K562 (cell line): ENCODE data around the gene RTP5. TPM values are rescaled to one million over a fixed set of nuclear protein-coding genes. Genes with fewer than 3 reads are reported as not detected.
A peak's percentile ranks its signal among the peaks of the same experiment; 100 is the strongest.

Experiments used
- AFF4 ChIP-seq: sonication (generic); formaldehyde crosslinking; IDR thresholded peaks from 2 replicates; pipeline ENCODE4 v1.8.0; 2023; ENCODE audit warnings: mild to moderate bottlenecking, missing genetic modification reagents
- CBFB ChIP-seq: sonication (generic); formaldehyde crosslinking; IDR thresholded peaks from 2 replicates; pipeline ENCODE4 v1.4.0; 2020; ENCODE audit warnings: mild to moderate bottlenecking, missing genetic modification reagents
- CTBP1 ChIP-seq: fragments of 450-650 bp; IDR thresholded peaks from 2 replicates; pipeline ENCODE4 v1.6.1; 2016; ENCODE audit warnings: borderline replicate concordance
- FOXO4 ChIP-seq: fragments of 450-650 bp; formaldehyde crosslinking; IDR thresholded peaks from 2 replicates; pipeline ENCODE4 v1.4.0; 2020; ENCODE audit warnings: mild to moderate bottlenecking, moderate library complexity
- HDAC8 ChIP-seq: fragments of 450-650 bp; IDR thresholded peaks from 2 replicates; pipeline ENCODE4 v1.6.1; 2016; ENCODE audit warnings: mild to moderate bottlenecking, missing genetic modification characterization, moderate library complexity, missing compliant biosample characterization
- HLTF ChIP-seq: fragments of 450-650 bp; IDR thresholded peaks from 2 replicates; pipeline ENCODE4 v1.6.1; 2016
- MAFF ChIP-seq: IDR thresholded peaks from 2 replicates; pipeline ENCODE4 v1.6.1; 2012; ENCODE audit warnings: low read length, improper control_type of control experiment
- MCM5 ChIP-seq: fragments of 450-650 bp; IDR thresholded peaks from 2 replicates; pipeline ENCODE4 v1.6.1; 2016; ENCODE audit warnings: low read depth
- MED1 ChIP-seq: sonication (generic); formaldehyde crosslinking; IDR thresholded peaks from 2 replicates; pipeline ENCODE4 v1.8.1; 2023; ENCODE audit warnings: missing genetic modification reagents, borderline replicate concordance
- MEF2D ChIP-seq: conservative IDR thresholded peaks from 2 replicates; pipeline ENCODE4 v1.6.1; 2016; ENCODE audit warnings: low read depth, missing genetic modification characterization, missing compliant biosample characterization
- MTA2 ChIP-seq: fragments of 450-650 bp; IDR thresholded peaks from 2 replicates; pipeline ENCODE4 v1.6.1; 2016; ENCODE audit warnings: low read depth
- NONO ChIP-seq, 2 experiments: fragments of 200-400 bp in 1 of 2; fragments of 450-650 bp in 1 of 2; formaldehyde crosslinking in 1 of 2; IDR thresholded peaks; 2 replicates each; pipeline ENCODE4 v1.6.1; 2017; ENCODE audit warnings: low read depth in 2 of 2, mild to moderate bottlenecking in 2 of 2, moderate library complexity in 2 of 2, low read length in 1 of 2
- POLR2H ChIP-seq: IDR thresholded peaks from 2 replicates; pipeline ENCODE4 v1.6.1; 2016; ENCODE audit warnings: missing genetic modification characterization, low read depth, mild to moderate bottlenecking, control low read depth, missing compliant biosample characterization, moderate library complexity
- PTTG1 ChIP-seq: fragments of 450-650 bp; IDR thresholded peaks from 2 replicates; pipeline ENCODE4 v1.6.1; 2016; ENCODE audit warnings: low read depth, mild to moderate bottlenecking, missing genetic modification characterization, missing compliant biosample characterization
- RUNX1 ChIP-seq: sonication (generic); IDR thresholded peaks from 2 replicates; pipeline ENCODE4 v1.6.1; 2016; ENCODE audit warnings: antibody characterized with exemption, low read depth
- SAFB ChIP-seq: fragments of 200-400 bp; formaldehyde crosslinking; IDR thresholded peaks from 2 replicates; pipeline ENCODE4 v1.6.1; 2017; ENCODE audit warnings: low read depth, low read length, borderline replicate concordance
- TRIM28 ChIP-seq: fragments of 450-650 bp; IDR thresholded peaks from 2 replicates; pipeline ENCODE4 v1.6.1; 2017
- YY1 ChIP-seq, 3 experiments: IDR thresholded peaks; 2 replicates each; pipeline ENCODE4 v1.6.1; 2011; ENCODE audit warnings: low read length in 2 of 3, mild to moderate bottlenecking in 2 of 3, moderate library complexity in 2 of 3, borderline replicate concordance in 1 of 3, control low read depth in 1 of 3, low read depth in 1 of 3; ENCODE audit not compliant: insufficient read depth in 3 of 3, insufficient replicate concordance in 2 of 3, control insufficient read depth in 1 of 3, insufficient read length in 1 of 3; ENCODE audit errors: extremely low read depth in 1 of 3
- ZBTB8A ChIP-seq: fragments of 450-650 bp; IDR thresholded peaks from 2 replicates; pipeline ENCODE4 v1.6.1; 2018; ENCODE audit warnings: mild to moderate bottlenecking, moderate library complexity; ENCODE audit not compliant: partially characterized antibody
- ZNF274 ChIP-seq: IDR thresholded peaks from 2 replicates; pipeline ENCODE4 v1.6.1; 2011; ENCODE audit warnings: low read depth, mild to moderate bottlenecking, low read length, moderate library complexity, borderline replicate concordance
- ZNF561 ChIP-seq: fragments of 450-650 bp; formaldehyde crosslinking; conservative IDR thresholded peaks from 2 replicates; pipeline ENCODE4 v1.4.0; 2020; ENCODE audit warnings: mild to moderate bottlenecking, moderate library complexity
- ZNF584 ChIP-seq: fragments of 200-800 bp; sonication (Bioruptor generic); IDR thresholded peaks from 2 replicates; pipeline ENCODE4 v1.6.1; 2016; ENCODE audit warnings: low read depth, mild to moderate bottlenecking, missing genetic modification characterization, missing compliant biosample characterization
- polyA plus RNA-seq, 8 experiments: library from polyadenylated mRNA; depleted of rRNA in 4 of 8; stranded (reverse) in 5 of 8; unstranded in 3 of 8; fragments of >200 nt; fragmentation: Nextera tagmentation in 2 of 8; fragmentation: Illumina TruSeq in 1 of 8; extraction: Ambion mirVana in 2 of 8; extraction: Trizol in 1 of 8; gene quantifications; 2 replicates each; pipeline versions ENCODE4 v1.2.1 to v1.2.3, GENCODE V29; 2011 to 2014; ENCODE audit warnings: inconsistent platforms in 1 of 8, missing spikeins in 1 of 8
- total RNA-seq, 7 experiments: library from RNA; depleted of rRNA in 6 of 7; stranded (reverse); fragments of >200 nt in 6 of 7; fragmentation: Illumina TruSeq in 2 of 7; extraction: Trizol in 2 of 7; gene quantifications; 2 replicates each; pipeline versions ENCODE4 v1.2.1 to v1.2.3, GENCODE V29; 2011 to 2021; ENCODE audit warnings: low replicate concordance in 1 of 7
- TF ChIP-seq, protein P1 (sequence below): sonication (generic); formaldehyde crosslinking; IDR thresholded peaks from 2 replicates; pipeline ENCODE4 v1.8.0; 2022; ENCODE audit warnings: mild to moderate bottlenecking, missing genetic modification reagents

RTP5 gene
- total and polyA plus RNA-seq, 9 of the 15 experiments (the other 6 are each of a cell fraction or from before 2014, with no cell fraction given), result not detected

DNA sequence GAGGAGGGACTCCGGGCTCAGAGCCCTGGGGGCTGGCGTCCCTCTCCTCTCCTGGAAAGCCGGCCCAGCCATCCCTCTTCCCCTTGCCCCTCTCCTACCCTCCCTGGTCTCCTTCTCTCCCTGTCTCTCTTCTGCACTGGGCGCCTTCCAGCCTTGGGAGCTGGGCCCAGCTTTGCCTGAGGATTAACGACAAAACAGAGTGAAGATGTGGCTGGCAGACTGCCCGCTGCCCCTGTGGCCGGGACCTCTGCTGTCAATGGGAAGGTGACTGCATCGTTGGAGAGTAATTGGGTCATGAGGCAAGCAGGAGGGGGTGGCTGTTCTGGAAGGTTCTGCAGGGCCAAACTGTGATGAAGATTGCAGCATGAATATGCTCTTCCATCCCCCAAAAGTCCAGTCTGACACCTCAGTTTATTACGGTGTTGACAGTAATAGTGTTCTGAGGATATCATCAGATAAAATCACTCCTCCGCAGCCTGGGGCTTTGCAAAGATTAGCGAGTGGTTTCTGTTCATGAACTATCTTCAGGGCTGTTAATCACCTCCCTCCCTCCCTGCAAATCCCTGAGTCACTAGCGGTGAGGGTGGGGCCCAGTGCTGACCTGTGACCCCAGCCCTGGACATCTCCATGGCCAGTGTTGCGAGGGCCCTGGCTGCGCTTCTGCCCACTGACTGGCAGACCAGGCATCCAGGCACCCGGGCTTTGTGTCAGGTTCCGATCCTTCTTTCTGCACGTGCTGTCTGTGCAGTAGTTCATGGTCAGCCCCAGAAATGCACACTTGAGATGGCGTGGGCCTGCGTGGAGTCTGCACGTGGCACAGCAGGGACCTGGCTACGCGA lies 23.0 kb downstream of the RTP5 start (continued):
- TF ChIP-seq PTTG1 (tag), result no peak
- no peak for TF ChIP-seq ZNF274
- TF ChIP-seq ZNF584 (CRISPR knock-in tag), result no peak
- TF ChIP-seq POLR2H, result no peak
- TF ChIP-seq MTA2, result peak; percentile 43; the same call in 1 of the 2 replicates
- 0 out of 2 replicates have a peak, but pooled peaks have one; percentile 48 for TF ChIP-seq MEF2D
- no peak for TF ChIP-seq HDAC8 (tag)
- TF ChIP-seq TRIM28, result no peak
- no peak for TF ChIP-seq HLTF
- no peak for TF ChIP-seq MED1 (CRISPR knock-in tag)
- no peak for TF ChIP-seq AFF4 (CRISPR knock-in tag)
- TF ChIP-seq, protein P1, sequence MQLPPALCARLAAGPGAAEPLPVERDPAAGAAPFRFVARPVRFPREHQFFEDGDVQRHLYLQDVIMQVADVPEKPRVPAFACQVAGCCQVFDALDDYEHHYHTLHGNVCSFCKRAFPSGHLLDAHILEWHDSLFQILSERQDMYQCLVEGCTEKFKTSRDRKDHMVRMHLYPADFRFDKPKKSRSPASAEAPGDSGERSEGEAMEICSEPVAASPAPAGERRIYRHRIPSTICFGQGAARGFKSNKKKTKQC, result no peak
- TF ChIP-seq FOXO4 (CRISPR knock-in tag), result no peak
- TF ChIP-seq MAFF, result peak; percentile 57; the same call in 1 of the 2 replicates
- no peak for TF ChIP-seq MCM5
- TF ChIP-seq CBFB (CRISPR knock-in tag), result no peak
- TF ChIP-seq CTBP1, result peak; percentile 76; the same call in 1 of the 2 replicates
- TF ChIP-seq NONO (IDR thresholded peaks at IDR 0.05; ENCODE audit: low read depth in 2 of 2, low read length in 1 of 2), result 0 out of 4 replicates have a peak, but pooled peaks of 1 of the 2 experiments have one; percentile 19
- TF ChIP-seq ZBTB8A, result no peak
- no peak for TF ChIP-seq SAFB
- TF ChIP-seq ZNF561, result no peak
- TF ChIP-seq YY1 (IDR thresholded peaks at IDR 0.05; ENCODE audit: borderline replicate concordance in 1 of 3, control insufficient read depth in 1 of 3, extremely low read depth in 1 of 3, insufficient read depth in 3 of 3, insufficient read length in 1 of 3, insufficient replicate concordance in 2 of 3, low read depth in 1 of 3, low read length in 2 of 3), result no peak
- TF ChIP-seq RUNX1, result no peak
